ENCODE results near the gene SCRT2. TPM values are rescaled to one million over a fixed set of nuclear protein-coding genes. Genes with fewer than 3 reads are reported as not detected.
"Not testable (repeated sequence)": the region's sequence is repeated elsewhere in the genome, so short reads cannot be mapped to it uniquely, and the experiment has no call there.

Gene SCRT2
- total and polyA plus RNA-seq, 9 of the 15 experiments (the other 6 are each of a cell fraction or from before 2014, with no cell fraction given): 0.04 to 0.75 (median 0.13) TPM; not detected in 2

DNA sequence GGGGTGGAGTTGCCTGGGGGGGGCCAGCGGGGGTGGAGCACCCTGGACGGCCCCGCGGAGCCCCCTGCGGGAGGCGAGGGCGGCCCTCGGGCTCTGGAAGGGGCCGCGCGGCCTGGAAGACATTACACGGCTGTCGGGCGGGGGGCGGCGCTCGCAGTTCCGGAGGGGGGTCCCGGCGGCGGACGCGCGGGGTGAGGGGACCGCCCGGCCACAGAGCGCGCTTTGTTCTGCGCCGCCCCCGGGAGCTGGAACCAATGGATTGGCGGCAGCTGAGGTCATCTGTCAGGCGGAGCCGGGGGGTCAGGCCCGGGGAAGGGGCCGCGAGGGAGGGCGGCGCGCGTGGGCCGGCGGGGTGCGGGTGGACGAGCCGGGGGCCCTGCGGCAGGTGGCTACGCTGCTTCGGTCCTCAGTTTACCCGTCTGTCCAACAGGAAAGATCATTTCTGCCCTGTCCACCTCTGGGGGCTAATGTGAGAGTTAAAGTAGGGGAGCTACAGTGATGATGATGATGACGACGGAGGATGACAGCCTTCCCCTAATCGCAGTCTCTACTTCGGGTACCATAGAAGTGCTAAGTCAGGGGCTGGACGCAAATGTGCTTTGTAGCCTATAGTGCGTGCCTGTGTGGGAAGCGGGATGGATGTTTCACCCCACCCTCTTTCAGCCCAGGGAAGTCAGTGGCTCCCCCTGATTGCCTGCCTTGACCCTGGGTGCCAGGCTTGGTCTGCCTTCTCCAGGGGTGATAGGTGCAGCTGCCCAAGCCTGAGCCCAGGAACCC, 33.0 kb downstream of the SCRT2 start (continued):
- TF ChIP-seq ATF7 (IDR thresholded peaks at IDR 0.05): 0 out of 2 replicates have a peak, but pooled peaks have one; percentile 44
- peak; percentile 78; the same call in 1 of the 2 replicates for TF ChIP-seq ZBTB7A (IDR thresholded peaks at IDR 0.05; ENCODE audit: borderline replicate concordance, control insufficient read depth, low read depth, low read length)
- peak; percentile 25; the same call in 1 of the 2 replicates for TF ChIP-seq C11orf30 (IDR thresholded peaks at IDR 0.05; ENCODE audit: low read depth)
- TF ChIP-seq ATF3 (IDR thresholded peaks at IDR 0.05): 0 out of 2 replicates have a peak, but pooled peaks have one; percentile 8
- TF ChIP-seq ATF3 (CRISPR knock-in tag; conservative IDR thresholded peaks at IDR 0.05): no peak

DNA sequence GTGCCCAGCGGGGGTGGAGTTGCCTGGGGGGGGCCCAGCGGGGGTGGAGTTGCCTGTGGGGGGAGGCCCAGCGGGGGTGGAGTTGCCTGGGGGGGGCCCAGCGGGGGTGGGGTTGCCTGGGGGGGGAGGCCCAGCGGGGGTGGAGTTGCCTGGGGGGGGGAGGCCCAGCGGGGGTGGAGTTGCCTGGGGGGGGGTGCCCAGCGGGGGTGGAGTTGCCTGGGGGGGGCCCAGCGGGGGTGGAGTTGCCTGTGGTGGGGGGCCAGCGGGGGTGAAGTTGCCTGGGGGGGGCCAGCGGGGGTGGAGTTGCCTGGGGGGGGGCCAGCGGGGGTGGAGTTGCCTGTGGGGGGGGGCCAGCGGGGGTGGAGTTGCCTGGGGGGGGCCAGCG, 33.6 kb downstream of the SCRT2 start:
- TF ChIP-seq VEZF1 (CRISPR knock-in tag; IDR thresholded peaks at IDR 0.05): peak; percentile 73
- TF ChIP-seq, protein P1, sequence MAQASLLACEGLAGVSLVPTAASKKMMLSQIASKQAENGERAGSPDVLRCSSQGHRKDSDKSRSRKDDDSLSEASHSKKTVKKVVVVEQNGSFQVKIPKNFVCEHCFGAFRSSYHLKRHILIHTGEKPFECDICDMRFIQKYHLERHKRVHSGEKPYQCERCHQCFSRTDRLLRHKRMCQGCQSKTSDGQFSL (CRISPR knock-in tag; IDR thresholded peaks at IDR 0.05): not testable (repeated sequence)
- TF ChIP-seq, protein P1 (tag; IDR thresholded peaks at IDR 0.05): peak in 1 of 2 experiments; percentile 96; a peak in 2 of 4 replicates
- DNase-seq (ENCODE audit: extremely low read depth in 1 of 4, low spot score in 3 of 4); H3K9ac ChIP-seq (ENCODE audit: insufficient read depth in 1 of 2, low read depth in 2 of 2, low read length in 2 of 2); CTCF ChIA-PET (ENCODE audit: low intra/inter-chr PET ratio); BruUV-seq (replicated peaks); H4K20me1 ChIP-seq (replicated peaks; ENCODE audit: control insufficient read depth, insufficient read depth, low read length); H3K4me2 ChIP-seq (ENCODE audit: insufficient read depth, low read length); ATAC-seq; H3K4me3 ChIP-seq; H3K9me1 ChIP-seq (ENCODE audit: control insufficient read depth, insufficient read depth, low read length); in situ Hi-C loops (cut with MboI); H2AFZ ChIP-seq (ENCODE audit: low read depth, low read length); FAIRE-seq; H3K27me3 ChIP-seq (ENCODE audit: control insufficient read depth in 2 of 2, insufficient read depth in 2 of 2, low read length in 2 of 2); H3K36me3 ChIP-seq (ENCODE audit: control insufficient read depth, insufficient read depth, low read length); H3K79me2 ChIP-seq (ENCODE audit: control insufficient read depth, insufficient read depth, low read length); H3K27ac ChIP-seq (ENCODE audit: extremely low read depth, low read depth, low read length); H3K9me3 ChIP-seq (replicated peaks; ENCODE audit: control insufficient read depth, insufficient read depth, low read depth, low read length): not testable (repeated sequence)
- POLR2A ChIA-PET: interaction anchor here (0.5 to 1.0 kb wide), 3 partner anchors 14 to 312 kb away, joined by 3 to 4 read pairs (median 4); no protein-coding TSS in a partner anchor
- no CpG with 5 or more reads among the region's 13 CpGs for WGBS (ENCODE audit: insufficient coverage, low coverage, missing lambda C conversion rate)
- H3K4me1 ChIP-seq (replicated peaks in 1 of 2; ENCODE audit: control insufficient read depth in 2 of 2, insufficient read depth in 2 of 2, low read length in 2 of 2): peaks cover 18 to 19% of the 10 kb centered on the region in 2 experiments; a peak in 4 of 5 replicates
- intact Hi-C loops (cut with micrococcal nuclease): loop anchor here (10.0 kb wide), 1 partner anchor 287 kb away; no protein-coding TSS in a partner anchor

Measured in K562 (cell line).